ENCODE measurements around the gene ZNRF2. TPM values are rescaled to one million over a fixed set of nuclear protein-coding genes. Genes with fewer than 3 reads are reported as not detected.

Gene ZNRF2
- total RNA-seq, 6 donors from 2014 or later, result 20.2 to 44.1 (median 27.1) TPM

GRCh38 chr7:30412782-30413504, 128.5 kb downstream of the ZNRF2 start:
- peaks cover 0 to 8% (median 2%) of the 10 kb centered on the region in 4 donors for H3K4me1 ChIP-seq
- no peak overlapping the region for H3K4me3 ChIP-seq
- H3K36me3 ChIP-seq, result no peaks in the 10 kb centered on the region
- TF ChIP-seq CTCF (IDR thresholded peaks at IDR 0.05) (peak; percentile 17 to 85 (median 61)), EP300 (IDR thresholded peaks at IDR 0.05) (no peak), POLR2AphosphoS5 (IDR thresholded peaks at IDR 0.05) (peak in 1 of 2 donors; percentile 33), POLR2A (IDR thresholded peaks at IDR 0.05) (no peak)
- H3K27me3 ChIP-seq, result no peaks in the 10 kb centered on the region
- H3K27ac ChIP-seq, result no peak overlapping the region
- ATAC-seq (ENCODE audit: low FRiP score in 2 of 2) (peak; percentile 82 to 89), DNase-seq (peak in 1 of 2 donors; percentile 50)
- 48% methylated on average over 5 of the region's 5 CpGs for WGBS, 2 donors
- H3K9me3 ChIP-seq, result no peaks in the 10 kb centered on the region

- Histone ChIP-seq H3K4me3 (no peak overlapping the region), H3K9me3 (no peaks in the 10 kb centered on the region), H3K36me3 (no peaks in the 10 kb centered on the region), H3K4me1 (peaks cover 0 to 8% (median 2%) of the 10 kb centered on the region in 4 donors), H3K27ac (no peak overlapping the region), H3K27me3 (no peaks in the 10 kb centered on the region)
- no peak for DNase-seq
- 97 to 98% methylated on average over 7 of the region's 7 CpGs for WGBS, 2 donors
- no peak for ATAC-seq (ENCODE audit: low FRiP score in 2 of 2)
- TF ChIP-seq EP300 (IDR thresholded peaks at IDR 0.05), result no peak
- no peak for TF ChIP-seq POLR2AphosphoS5 (IDR thresholded peaks at IDR 0.05)
Observed at GRCh38 chr7:30413864-30414263, 129.5 kb downstream of the ZNRF2 start.

Small RNAs within 50 kb of the gene (small RNA-seq; reads per million reads assigned to genes)
- 0 reads per million in 4 donors for gene MIR550A1

Other genes starting within 250 kb of the ZNRF2 start
- gene MTURN, start 149.6 kb upstream of the ZNRF2 start, total RNA-seq, result 100 to 1,000 TPM in 1 of 6 donors, 10 to 100 TPM in 5; 27.2 to 112 (median 39.6) TPM
- gene NOD1, start 194.2 kb downstream of the ZNRF2 start, total RNA-seq, result 10 to 100 TPM; 24.7 to 71.2 (median 38.0) TPM
- gene GGCT, start 220.2 kb downstream of the ZNRF2 start, total RNA-seq, result 10 to 100 TPM; 12.6 to 26.2 (median 22.2) TPM